Measurements from ENCODE around the gene AMFR.

The AMFR gene

DNA sequence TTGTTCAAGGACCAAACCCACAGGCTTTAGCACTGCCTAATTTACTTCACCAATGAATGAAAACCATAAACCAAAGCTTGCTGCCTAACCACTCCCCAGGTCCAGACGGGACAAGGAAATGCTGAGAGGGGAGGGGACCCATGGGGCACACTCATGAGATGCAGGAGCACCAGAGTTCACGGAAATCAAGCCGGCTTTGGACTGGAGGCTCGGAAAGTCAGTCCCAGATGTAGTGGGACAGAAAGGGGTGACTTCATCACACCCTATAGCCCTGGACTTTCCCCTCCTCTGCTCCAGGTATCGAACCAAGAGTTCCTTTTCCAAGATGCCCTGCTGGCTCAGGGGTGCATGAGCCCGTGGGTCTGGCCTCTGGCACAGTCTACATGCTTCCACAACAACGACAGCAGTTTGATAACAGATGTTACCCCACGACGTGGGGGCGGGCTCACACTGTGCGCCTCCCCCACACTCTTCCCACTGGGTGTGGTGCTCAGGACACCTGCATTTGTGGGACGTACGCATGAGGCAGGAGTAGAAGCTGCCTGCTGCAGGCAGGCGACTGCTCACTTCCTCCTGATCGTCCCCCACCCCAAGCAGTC lies 63.2 kb downstream of the AMFR start:
- FAIRE-seq, result no peak

DNA sequence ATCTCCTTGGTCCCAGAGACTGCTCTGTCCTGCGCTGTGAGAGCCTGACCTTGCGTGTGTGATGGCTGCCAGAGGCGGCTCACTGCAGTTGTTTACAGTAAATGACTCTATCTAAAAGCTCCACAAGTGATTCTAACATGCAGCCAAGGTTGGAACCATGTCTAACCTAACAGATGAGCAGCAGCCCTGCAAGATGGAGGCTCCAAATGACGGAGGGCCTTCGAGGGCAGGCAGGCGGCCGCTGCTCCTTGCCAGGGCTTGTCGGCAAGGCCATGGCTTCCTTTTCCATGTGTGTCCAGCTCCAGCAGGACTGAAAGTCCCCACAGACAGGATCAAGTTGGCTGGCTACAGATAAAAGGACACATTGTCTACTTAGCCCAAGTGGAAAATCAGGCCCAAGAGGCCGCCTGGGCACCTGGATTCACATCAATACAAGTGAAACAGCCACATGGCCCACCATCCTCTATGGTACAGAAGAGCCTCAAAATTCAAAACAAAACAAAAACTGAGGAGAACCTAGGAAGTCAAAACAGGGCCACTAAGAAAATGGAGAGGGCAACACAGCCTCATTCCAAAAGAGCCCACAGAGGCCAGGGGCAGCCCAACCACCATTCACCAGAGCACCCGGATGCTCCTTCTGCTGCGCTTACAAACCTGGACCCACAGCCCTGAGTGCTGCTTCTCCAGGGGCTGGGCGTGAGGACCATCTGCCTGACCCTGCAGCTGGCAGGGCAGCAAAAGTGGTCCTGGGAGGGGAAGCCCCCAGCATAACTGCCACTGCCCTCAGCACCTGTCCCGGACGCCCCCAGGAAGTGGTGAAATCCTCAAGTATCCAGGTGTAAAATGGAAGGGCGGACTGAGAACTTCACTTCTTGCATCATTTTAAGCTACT lies 65.0 kb downstream of the AMFR start:
- no peak for FAIRE-seq

DNA sequence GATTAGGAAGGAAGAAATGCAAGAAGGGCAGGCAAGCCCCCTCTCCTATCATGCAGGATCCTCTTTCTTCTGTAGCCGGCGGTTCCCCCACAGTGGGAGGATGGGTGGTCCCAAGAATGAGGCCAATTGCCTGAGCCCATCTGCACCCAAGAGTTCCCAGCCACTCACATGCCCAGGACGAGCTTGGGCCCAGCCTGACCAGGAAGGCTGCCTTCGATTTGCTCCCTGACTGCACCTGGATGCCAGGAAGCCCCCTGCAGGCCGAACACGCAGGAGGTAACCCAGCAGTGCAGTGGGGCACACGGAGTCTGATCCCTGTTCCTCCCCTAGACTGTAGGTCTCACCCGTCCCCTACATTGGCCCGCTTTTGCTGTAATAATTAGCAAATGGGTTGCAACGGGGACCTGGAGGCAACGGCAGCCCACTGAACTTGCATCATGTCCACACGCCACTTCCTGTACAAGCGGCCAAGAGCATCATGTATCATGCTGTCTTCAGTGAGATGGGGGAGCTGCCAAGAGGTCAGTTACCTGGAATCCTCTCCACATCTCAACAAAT lies 67.5 kb downstream of the AMFR start:
- FAIRE-seq, result no peak

DNA sequence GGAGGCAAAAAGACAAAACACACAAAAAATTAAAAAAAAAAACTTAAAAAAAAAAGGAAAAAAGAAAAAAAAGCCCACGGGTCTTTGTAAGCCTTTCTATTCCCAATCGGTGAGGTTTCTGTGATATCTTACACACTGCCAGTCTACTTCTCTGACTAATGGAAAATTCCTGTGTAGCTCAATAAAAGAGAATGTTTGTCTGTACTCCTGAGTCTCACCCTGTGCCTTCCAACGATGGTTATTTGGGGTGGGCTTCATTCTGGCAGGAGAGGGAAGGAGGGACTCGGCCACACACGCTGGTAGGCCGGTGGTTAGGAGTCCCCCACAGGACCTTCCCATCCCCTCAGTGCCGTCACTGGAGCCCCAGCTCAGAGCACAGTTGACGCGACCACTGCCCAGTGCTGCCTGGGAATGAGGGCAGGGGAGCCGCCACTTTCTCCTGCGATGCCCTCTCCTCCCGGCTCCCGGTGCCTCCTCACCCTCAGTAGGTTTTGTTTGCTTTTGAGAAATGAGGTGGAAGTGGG lies 68.0 kb downstream of the AMFR start:
- no peak for FAIRE-seq

DNA sequence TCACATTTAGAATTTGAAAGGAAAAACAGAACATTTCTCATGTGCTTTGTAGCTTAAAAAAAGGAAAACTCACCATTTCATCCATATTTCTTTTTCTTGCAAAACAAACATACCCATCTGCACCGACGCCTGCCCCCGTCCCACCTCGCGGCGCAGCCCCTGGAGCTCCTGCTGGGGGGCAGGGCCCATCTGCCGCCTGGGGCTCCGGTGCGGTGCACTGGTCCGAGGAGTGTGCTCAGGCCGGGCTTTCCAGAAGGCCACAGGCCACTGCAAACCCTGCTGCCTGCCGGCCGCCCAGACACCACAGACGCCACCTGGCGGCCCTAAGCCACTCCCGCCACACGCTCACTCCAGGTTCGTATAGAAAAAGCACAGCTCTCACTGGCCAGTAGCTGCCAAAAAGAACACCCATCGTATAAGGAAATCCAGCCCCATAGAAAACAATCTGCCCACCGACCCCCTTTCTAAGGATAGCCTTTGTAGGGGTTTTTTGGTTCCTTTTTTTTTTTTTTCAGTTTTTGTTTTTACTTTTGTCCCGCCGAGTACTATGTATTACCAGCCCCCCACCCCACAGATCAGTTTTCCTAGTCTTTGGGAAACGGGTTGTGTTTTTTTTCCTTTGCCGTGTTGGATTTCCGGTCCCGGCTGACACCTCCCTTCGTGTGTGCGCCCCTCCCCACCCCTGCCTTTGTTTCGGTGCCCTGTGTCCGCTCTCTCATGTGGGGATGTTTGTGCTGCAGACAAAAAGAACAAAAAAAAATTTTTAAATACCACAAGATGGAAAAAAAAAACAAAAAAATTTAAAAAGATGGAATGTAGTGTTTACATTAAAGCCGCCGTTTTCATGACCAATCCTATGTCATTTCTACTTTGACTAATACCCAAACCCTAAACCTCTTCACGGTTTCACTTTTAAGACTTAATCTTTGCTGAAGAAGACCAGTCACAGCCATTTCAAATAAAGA lies 68.8 kb downstream of the AMFR start:
- FAIRE-seq, result peak; percentile 94

DNA sequence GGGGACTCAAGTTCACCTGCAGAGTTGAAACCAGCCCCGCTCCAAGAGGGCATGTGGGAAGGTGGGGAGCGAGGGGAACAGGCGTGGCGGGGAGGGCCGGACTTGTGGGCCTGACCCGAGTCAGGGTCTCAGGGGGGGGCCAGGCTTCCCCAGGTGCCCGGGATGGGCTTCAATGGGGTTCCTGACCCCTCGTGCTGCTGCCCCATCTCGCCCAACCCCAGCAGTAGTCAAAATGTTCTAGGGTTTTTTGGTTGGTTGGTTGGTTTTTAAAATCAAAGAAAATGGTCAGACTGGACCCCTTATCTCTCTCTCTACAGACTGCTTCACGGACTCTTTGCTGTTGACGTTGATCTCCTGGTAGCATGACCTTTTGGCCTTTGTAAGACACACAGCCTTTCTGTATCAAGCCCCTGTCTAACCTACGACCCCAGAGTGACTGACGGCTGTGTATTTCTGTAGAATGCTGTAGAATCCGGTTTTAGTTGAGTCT lies 69.5 kb downstream of the AMFR start:
- no peak for FAIRE-seq

DNA sequence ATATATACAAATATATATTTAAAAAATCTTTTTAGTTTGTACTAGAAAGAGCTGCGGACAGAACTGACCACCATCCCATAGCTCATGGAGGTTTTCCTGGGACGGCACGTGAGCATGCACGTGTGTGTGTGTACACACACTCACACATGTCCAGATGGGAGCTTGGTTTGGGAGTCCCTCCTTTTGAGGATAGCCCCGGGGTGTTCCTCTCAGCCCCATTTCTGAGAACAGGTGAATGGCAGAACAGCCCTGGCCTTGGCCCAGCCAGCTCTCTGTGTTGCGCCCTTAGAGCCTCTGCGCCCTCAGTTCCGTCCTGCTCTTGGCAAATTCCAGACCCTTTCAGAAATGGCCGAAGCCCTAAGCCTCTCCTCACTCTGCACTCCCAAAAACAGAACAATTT lies 70.1 kb downstream of the AMFR start:
- FAIRE-seq, result no peak

DNA sequence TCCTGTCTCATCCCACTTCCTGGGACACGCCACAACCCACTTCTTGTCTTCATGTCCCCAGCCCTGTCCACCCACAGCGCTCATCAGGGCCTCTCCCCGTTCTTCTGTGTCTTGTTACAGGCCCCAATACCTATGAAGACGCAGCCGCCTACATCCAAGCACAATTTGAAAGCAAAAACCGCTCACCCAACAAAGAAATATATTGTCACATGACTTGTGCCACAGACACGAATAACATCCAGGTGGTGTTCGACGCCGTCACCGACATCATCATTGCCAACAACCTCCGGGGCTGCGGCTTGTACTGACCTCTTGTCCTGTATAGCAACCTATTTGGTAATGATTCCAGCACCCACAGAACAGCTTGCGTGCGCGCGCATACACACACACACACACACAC lies 70.6 kb downstream of the AMFR start:
- FAIRE-seq, result no peak

DNA sequence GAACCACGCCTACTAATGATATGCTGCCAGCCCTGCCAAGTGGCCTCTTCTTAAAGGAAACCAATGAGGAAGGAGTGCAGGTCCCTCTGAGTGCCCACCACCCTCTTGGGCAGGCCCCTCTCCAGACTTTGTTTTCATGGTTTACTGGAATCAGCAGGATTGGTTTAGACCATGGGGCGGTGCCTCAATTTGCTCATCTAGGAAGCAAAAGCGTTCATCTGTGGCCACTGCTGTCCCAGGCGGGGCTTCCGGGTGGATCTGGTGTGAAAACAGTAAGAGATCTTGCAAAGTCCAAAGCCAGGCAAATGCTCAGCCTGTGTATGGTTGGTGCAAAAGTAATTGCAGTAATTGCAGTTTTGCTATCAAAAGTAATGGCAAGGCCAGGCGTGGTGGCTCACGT lies 71.3 kb downstream of the AMFR start:
- FAIRE-seq, result no peak

DNA sequence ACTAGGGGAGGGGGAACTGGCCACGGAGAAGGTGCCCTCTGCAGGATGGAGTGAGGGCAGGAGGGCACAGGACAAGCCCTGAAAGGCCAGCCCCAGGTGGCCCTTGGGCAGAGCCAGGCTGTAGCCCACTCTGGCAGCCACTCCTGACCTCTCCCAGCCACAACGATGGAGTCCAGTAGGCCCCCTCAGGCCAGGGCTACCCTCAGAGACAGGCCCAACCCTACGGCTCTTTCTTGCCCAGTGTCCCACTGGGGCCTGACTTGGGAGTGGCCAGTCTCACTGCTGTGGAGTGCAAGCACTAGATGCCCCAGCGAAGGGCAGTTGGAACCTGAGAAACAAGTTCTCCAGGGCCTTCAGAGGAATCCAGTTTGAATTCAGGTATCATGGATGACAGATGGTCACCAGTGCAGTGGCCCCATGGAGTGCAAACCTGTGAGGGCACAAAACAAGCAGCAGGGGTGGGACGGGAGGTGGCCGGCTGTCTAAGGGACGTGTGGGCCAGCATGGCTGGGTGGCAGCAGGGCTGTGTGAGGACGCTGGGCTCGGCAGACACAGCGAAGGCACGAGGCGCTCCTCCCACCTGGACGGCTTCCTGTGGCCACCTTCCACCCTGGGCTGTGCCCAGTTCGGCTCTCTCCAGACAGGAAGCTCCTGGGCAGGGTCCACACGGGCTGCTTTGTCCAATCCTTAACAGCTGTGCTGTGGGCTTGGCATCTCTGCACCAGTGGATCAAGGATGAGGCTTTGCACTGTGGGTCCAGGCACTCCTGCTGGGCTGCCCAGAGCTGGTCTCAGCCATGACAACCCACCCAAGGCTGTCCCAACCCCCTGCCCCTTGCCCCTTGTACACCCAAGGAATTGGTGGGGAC lies 72.1 kb downstream of the AMFR start:
- FAIRE-seq, result no peak

DNA sequence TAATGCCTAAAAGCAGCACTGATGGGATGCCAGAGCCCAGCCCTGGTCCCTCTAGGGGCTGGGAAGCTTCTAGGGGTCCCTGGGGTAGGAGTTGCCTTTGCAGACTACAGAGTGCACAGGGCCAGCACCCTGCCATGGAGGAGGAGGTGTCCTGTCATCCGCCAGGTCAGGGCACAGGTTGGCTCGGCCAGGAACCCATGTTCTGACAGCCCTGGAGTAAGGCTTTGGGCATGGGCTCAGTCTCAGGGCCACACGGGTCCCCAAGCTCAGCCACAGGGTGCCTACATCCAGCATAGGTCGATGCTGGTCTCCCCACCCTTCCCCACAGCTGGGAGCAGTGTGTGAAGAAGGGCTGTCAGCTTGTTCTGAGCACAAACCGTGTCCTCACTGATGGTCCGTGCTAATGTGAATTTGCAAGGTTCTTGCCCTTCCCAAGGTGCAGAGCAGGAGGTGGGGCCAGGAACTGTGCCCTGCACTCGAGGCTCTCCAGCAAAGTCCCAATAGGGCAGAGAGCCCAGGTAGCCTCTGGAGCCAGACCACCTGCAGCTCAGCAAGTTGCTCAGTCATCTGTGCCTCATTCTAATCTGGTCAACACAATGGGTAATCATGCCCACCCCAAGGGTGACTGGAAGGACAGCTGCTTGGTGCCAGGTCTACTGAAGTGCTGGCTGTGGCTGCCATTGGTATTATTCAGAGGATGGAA lies 72.8 kb downstream of the AMFR start:
- FAIRE-seq, result no peak

DNA sequence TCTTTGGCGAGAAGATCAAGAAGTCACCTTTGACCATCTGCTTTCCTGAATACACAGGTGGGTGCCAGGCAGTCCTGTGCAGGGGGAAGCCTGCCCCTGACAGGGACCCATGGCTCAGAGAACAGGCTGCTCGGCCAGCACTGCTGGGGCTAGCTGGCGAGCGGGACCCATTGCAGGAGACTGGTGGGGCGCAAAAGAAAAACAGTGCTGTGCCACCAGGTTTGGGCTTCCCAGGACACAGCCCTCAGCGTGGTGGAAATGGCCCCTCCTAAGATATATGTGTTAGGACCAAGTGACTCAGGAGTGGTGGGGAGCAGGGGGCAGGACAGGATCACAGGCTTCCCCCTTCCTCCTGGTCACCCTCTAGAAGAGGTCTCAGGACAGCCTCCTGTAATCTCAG lies 73.9 kb downstream of the AMFR start:
- FAIRE-seq, result no peak

DNA sequence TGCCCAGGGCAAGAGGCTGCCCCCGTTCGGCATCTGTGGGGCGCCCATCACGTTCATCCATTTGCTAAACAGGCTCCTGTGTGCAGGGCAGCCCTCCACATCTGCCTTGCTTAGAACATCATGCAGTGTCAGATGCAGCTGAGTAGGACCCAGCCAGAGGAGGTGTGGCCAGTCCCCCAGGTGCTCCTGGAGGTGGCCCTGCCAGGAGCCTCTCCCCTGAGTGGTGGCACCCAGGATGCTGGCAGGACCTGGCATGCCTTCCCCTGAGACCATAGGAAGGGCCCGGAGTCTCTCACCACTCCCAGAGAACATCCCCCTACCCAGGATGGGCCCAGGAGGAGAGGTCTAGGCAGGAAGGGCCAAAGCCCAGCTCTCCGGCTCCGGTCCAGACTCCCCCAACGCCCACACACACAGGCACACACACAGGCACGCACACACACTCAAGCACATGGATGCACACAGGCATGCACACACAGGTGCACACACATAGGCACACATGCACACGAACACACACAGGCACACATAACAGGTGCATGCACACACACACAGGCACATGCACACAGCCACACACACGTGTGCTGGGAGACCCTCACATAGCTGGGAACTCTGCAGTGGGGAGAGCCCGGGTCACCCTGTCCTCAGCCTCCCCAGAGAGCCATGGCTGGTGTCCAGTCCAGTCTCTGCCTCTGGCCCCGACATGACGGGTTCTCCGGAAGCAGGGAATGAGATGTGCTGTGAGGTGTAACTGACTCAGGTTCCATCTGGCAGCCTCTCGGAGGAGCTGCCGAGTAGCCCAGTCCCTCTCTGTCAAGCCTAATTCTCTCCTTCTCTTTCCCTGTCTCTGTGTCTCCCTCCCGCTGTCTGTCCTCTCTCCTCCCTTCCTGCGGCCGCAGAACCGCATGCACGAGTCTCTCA lies 74.6 kb downstream of the AMFR start:
- no peak for FAIRE-seq

DNA sequence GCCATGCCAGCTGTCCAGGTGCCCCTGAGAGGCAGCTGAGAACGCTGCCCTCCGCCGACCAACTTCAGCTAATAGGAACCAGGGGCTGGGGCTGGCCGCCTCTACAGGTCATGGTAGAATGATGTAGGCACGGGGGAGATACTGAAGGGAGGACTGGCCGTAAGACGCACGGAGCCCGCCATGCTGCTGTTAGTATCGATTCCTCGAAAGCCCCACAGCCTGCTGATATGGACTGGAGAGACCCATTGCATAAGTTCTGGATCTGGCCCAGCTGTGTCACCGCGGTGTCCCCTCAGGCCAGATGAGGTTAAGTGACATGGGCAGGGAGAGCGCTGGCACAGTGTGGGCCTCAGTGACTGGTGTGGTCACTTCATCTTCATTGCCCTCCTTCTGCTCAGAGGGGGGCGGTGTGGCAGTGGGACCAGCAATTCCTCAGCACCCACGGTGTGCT lies 75.6 kb downstream of the AMFR start:
- FAIRE-seq, result no peak

DNA sequence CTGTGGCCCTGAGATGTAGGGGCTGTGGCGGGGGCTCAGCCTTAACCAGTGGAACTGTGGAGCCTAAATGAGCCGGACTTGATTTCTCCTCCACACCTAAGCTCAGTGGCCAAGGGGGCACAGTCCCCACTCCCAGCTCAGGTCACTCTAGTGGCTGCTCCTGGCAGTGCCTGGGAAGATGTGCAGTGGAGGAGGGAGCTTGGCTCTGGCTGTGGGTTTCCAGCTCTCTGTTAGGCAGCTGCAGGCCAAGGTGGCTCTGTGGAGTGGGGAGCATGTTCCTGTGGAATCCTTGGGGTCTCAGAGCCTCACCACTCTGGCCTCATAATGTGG lies 76.3 kb downstream of the AMFR start:
- FAIRE-seq, result no peak

DNA sequence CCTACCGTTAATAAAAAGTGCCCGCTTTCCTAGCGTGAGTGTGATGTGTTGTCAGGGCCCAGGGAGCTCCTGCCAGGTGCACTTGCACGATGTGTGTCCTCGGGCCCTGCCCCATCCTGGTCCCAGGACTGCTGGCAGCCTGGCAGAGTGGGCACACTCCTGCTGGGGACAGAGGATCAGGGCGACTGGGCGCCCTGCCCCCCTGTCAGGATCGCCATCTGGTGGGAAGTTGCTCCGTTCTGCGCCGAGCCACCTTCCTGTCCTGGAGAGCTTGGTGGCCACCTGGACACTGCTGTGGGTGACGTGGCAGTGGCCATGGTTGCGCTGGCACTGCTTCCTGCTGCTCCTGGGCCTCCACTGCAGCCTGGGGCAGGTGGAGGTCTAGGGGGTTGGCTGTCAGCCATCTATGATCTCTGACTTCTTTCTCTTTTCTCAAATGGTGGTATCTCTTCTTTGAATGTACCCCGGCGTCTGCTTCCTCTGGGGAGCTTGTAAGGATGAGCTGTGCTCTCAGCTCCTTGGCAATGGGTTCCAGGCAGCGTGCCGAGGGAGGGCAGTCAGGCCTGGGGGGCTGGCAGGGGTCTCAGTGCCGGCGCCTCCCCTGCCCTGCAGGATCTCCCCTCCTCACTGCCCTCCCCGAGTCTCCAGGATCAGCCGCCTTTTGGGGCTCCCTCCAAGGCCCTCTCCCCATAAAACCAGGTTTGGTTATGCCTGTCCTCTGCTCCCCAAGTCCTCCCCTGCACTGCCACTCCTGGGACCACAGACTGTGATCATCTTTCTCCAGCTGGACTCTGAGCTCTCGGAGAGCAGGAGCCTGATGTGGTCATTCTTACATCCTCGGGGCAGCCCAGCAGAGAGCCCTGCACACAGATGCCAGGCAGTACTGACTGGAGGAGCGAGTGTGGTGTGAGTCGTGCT lies 76.9 kb downstream of the AMFR start:
- no peak for FAIRE-seq

DNA sequence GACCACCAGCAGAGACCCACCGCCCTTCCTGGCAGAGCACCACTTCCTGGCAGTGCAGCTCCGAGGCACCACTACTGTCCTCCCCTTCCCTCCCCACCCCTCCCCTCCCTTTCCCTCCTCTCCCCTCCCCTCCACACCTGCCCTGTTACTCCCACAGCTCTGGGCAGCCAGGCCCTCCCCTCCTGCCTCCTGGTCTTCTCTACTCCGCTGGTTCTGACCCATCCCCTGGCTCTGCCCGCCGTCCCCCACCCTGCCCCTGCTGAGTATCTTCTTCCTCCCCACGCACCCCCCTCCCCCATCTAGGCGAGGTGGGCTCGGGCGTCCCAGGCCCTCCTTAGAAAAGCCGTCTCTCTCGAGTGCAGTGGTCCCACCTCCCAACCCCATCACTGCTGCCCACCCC lies 77.7 kb downstream of the AMFR start:
- no peak for FAIRE-seq

DNA sequence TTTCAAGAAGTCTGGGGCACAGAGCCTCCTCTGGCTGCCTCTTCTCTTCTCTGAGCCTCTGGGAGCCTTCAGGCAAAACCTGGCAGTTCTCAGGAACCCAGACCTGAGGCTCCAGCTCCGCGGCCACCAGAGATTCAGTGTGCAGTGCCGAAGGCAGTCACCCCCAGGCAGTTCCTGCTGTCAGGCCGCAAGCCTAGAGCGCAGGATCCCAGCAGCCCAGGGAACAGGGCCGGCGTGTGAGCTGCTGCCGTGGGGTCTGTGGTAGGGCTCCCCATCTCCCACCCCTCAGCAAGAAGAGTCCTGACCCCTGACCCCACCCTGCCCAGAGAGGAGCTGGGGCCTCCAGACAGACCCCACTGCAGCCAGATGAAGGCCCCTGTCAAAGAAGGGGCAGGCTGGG lies 78.2 kb downstream of the AMFR start:
- FAIRE-seq, result no peak

All from G401.6 (cell line).